Hippocampal formation (tissue), 2 donors: ENCODE results near the gene DGCR8.
A peak's percentile ranks its signal among the peaks of the same experiment; 100 is the strongest.
"Not testable (repeated sequence)": the region's sequence is repeated elsewhere in the genome, so short reads cannot be mapped to it uniquely, and the experiment has no call there.

Source experiments
- DNase-seq, 2 donors: peaks; one replicate each; lab custom pipeline; 2025; lab: John Stamatoyannopoulos, UW

DGCR8 gene

DNA sequence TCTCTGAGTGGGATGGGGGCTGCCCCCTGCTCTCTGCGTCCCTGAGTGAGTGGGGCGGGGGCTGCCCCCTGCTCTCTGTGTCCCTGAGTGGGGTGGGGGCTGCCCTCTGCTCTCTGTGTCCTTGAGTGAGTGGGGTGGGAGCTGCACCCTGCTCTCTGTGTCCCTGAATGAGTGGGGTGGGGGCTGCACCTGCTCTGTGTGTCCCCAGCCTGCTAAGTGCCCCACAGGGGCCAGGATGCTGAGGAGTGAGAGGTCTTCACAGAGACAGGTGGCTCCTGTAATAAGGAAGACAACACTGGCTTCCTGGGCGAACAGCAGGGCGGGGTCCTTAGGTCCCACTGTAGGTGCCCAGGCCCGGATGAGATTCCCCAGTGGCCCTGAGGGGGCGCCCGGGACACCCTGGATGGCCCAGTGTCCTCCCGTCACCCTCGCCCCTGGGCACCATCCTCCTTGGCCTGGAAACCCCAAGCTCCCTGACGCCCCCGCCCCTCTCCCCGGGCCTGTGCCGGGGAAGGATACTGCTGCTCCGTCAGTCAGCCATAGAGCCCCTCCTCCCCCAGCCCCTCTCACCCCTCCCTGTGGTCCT lies 74.7 kb downstream of the DGCR8 start:
- DNase-seq: no peak

DNA sequence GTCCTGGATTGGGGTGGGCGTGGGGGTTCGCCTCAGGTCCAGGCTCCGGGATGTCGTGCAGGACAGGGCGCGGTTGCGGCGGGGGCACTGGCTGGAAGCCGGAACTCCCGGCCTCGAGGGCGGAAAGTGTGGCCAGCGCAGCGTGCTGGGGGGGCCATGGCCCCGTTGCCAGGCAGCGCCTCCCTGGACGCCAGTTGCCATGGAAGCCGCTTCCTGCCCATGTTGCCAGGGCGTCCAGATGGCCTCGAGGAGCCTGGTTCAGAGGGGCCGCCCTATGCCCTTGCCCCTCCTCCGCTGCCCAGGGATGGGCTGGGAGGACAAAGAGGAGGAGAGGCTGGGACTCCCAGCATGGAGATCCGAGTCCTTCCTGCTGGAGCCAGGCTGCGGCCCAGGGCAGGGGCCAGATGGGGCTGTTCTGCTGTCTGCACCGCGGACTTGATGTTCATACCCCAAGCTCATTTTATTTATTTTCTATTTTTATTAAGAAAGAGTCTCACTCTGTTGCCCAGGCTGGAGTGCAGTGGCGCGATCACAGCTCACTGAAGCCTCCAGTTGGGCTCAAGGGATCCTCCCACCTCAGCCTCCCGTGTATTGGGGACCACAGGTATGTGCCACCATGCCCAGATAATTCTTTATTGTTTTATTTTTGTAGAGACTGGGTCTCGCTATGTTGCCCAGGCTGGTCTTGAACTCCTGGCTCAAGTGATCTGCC lies 75.4 kb downstream of the DGCR8 start:
- peak; percentile 13 to 62 for DNase-seq

DNA sequence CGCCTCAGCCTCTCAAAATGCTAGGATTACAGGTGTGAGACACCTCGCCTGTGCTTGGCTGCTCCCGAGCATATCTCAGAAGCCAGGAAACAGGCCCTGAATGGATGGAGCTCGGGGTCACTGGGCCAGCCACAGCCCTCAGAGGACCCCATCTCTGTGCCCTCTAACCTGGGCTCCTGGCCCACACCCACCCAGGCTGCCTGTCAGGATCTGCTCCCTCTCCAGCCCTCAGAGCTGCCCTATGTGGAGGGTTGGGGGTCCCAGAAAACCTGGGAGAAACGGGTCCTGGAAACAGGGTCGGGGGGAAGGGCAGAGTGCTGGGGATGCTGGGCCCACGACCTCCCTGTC lies 76.0 kb downstream of the DGCR8 start:
- no peak for DNase-seq

DNA sequence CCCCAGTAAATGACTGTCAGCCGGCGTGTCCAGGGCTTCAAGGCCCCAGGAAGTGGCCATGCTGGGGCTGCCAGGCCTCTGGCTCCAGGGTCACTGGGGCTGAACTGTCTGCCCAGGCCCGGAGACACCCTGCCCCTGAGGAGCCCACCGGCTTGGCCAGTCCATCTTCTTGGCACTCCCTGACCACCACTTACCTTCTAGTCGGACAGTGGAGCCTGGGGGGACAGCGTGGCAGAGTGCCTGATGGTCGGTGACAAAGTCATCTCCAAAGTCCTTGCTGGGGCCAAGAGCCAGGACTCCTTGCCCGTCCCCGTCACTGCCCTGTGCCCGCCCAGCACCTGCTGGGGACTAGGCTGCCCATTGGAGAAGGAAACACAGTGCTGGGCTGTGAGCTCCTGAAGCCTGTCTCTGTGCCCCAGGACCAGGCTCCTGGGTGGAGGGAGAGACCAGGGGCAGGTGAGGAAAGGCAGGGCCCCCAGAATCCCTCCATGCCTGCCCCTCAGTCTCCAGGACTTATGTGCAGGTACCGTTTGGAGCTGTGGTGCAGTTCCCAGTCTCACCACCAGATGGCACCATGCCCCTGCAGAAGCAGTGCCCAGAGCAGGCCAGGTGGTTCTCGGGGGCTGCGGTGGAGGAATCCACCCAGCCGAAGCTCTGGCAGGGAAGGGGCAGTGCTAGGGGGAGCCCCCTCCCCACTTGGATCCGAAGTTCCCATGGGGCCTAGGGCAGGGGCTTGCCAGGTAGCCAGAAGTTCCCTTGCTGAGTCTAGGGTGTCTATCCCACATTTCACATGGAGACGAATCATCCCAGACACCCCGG lies 76.8 kb downstream of the DGCR8 start:
- DNase-seq: peak; percentile 30 to 67

DNA sequence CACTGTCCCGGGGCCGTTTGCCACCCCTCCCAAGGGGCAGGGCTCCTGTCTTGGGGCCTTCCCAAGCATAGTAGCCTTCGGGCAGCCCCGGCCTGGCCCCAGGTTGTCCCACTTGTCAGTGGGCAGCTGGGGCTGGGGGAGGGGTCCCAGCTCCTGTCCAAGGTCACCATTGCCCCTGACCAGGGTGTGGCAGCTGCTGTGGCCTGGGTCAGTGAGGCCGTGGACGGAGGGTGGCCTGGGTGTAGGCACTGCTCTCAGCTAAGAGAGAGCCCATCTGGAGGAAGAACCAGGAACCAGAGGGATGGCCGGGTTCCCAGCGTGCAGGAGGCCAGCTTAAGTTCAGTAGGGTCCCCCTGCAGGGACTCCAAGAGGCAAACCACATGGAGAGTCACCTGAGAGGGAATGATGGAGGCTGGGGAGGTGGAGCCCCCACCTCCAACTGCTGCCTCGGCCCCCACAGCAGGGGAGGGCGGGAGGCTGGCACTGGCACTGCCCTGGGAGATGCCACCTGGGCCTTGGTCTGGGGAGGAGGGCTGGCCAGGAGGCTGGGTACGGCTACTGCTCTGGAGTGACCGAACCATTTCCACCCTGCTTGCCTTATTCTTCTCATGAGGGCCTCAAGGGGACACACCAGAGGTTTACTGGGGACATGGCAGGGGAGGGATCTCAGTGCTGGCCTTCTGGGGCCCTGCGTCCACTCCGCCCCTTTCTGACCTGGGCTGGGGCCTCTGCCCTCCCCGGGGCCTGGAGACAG lies 77.6 kb downstream of the DGCR8 start:
- no peak for DNase-seq

DNA sequence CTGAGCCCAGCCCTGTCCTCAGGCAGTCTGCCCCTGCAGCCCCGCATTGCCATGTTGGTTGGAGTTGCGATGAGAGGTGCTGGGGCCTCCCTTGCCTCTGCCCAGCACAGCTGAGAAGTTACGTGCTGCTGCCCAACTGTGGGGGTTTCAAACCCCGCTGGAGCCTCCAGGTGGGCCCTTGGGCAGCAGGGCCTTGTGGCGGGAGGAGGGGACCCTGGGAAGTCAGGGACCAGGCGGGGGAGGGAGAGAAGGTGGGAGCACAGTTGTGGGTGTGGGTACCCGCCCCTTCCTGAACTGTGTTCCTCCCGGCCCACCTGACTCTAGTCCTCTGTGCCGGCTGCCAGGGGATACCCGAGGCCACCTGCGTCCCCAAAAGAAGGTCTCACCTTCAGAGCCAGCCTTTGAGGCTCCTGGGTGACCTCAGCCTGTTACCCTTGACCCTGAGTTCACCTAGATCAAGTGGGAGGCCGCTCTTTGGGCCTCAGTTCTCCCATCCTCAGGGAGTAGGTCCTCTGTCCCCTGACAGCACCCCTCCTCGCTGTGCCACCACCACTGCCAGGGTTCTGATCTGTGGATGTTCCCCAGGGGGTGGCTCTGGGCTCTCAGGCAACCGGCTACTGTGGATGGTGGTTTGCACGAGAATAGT lies 78.5 kb downstream of the DGCR8 start:
- DNase-seq: no peak

DNA sequence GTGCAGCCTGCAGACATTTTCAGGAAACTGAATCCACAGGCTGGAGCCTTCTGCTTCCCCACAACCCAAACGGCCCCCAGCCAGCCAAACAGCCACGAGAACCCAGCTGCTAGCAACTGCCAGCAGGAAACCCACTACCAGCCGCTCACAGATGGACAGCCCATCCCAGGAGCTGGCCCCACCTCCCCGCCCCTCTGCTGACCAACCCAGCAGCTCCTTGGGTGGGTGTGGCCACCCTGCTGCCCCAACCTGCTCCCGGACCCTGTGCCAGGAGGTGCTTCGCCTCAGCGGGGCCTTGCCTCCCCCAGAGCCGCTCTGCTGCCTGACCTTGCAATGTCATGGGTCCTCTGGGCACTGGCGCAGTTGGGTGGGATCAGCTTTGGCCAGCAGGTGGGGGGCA lies 79.0 kb downstream of the DGCR8 start:
- no peak for DNase-seq

DNA sequence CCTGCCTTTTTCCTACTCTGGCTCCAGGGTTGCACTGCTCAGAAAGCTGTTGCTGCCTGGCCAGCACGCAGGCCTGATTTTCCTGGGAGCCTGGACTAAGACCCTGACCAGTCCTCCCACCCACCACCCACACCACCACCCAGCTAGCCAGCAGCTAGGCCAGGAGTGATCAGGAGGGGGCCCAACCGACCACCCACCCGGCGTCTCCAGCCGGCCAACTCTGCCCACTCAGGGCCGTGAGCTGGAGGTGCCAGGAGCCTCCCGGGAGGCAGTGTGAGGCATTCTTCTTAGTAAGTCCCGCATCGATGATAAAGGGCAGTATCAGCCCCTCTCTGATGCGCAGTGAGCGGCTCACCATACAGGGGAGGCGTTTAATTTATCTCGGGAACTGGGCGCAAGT lies 79.5 kb downstream of the DGCR8 start:
- DNase-seq: not testable (repeated sequence)

DNA sequence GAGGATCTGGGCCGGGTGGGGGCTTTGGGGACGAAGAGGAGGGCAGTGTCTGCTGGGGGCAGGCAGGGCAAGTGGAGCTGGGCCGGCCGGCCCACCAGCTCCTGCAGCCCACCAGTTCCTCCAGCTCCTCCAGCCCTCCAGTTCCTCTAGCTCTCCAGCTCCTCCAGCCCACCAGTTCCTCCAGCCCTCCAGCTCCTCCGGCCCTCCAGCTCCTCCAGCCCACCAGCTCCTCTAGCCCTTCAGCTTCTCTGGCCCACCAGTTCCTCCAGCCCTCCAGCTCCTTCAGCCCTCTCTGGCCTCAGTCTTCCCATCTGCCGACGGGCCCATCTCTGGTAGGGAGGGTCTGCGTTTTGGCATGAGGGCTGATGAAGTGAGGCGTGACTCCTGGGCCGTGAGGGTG lies 80.0 kb downstream of the DGCR8 start:
- no peak for DNase-seq
